Measurements from ENCODE around the gene RITA1.

RITA1 gene

GRCh38 chr12:113185180-113186032 lies at the start of gene RITA1, which contains the start of gene DDX54:
Gene RITA1, plus strand, starts transcription at chr12:113185721. Its CDS starts 1,026 bp downstream, at chr12:113186747.
Gene DDX54, minus strand, starts transcription at chr12:113185478. Its CDS starts 27 bp downstream, at chr12:113185451.
- Histone ChIP-seq H3K4me1 (ENCODE audit: insufficient read depth, poor library complexity, severe bottlenecking) (peaks cover 3% of the 10 kb centered on the region), H3K27ac (ENCODE audit: poor library complexity, severe bottlenecking) (peak within 1 kb of the TSS; percentile 81), H3K36me3 (ENCODE audit: low read depth) (peaks cover 42% of the 10 kb centered on the region), H3K4me3 (ENCODE audit: severe bottlenecking) (peak within 1 kb of the TSS; percentile 87), H3K27me3 (ENCODE audit: insufficient read depth, poor library complexity, severe bottlenecking) (no peaks in the 10 kb centered on the region), H3K9me3 (ENCODE audit: severe bottlenecking) (no peaks in the 10 kb centered on the region)
- ATAC-seq (ENCODE audit: low read depth) (peak; percentile 55), DNase-seq (ENCODE audit: low spot score) (peak; percentile 82)
- TF ChIP-seq CTCF (IDR thresholded peaks at IDR 0.05; ENCODE audit: poor library complexity, severe bottlenecking): no peak

DNA sequence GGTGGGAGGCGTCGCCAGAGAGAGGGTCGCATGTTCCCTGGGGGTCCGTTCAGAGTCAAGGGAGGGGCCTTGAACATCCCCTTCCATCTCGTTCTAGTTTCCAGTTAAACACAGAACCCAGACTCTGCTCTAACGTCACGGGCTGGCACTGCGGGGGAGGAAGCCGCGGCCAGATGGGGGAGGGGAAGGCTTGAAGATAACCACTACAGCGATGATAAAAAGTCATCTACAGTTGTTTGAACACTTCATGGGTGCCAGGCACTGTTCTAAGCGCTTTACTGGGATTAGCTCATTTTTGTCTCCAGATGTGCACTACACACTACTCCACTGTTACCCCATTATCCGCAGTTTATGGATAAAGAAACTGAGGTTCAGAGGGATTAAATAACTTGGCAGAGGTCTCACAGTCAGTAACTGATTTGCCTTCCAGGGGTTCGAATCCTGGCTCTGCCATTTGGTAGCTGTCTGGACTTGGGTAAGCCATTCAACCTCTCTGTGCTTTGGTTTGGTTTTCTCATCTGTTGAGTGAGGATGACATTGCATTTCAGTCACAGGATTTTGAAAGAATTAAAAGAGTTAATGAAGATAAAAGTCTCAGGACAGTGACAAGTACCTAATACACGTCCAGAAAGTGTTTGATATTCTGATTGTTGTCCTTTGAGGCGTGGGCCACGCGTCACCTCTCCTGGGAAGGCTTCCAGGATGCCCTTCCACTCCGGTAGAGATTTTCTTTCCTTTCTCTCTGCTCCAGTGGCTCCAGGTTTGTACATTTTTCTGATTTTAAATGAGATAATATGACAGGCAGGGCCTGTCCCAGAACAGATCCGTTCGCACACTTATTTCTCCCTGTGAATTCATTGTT lies 49.2 kb upstream of the RITA1 start:
- DNase-seq (ENCODE audit: low spot score) (no peak), ATAC-seq (ENCODE audit: low read depth) (no peak)
- Histone ChIP-seq H3K27ac (ENCODE audit: poor library complexity, severe bottlenecking) (no peak overlapping the region), H3K4me3 (ENCODE audit: severe bottlenecking) (peak overlapping the region; percentile 23), H3K4me1 (ENCODE audit: insufficient read depth, poor library complexity, severe bottlenecking) (no peaks in the 10 kb centered on the region), H3K36me3 (ENCODE audit: low read depth) (no peaks in the 10 kb centered on the region), H3K9me3 (ENCODE audit: severe bottlenecking) (no peaks in the 10 kb centered on the region), H3K27me3 (ENCODE audit: insufficient read depth, poor library complexity, severe bottlenecking) (peaks cover 4% of the 10 kb centered on the region)
- TF ChIP-seq CTCF (IDR thresholded peaks at IDR 0.05; ENCODE audit: poor library complexity, severe bottlenecking): no peak

DNA sequence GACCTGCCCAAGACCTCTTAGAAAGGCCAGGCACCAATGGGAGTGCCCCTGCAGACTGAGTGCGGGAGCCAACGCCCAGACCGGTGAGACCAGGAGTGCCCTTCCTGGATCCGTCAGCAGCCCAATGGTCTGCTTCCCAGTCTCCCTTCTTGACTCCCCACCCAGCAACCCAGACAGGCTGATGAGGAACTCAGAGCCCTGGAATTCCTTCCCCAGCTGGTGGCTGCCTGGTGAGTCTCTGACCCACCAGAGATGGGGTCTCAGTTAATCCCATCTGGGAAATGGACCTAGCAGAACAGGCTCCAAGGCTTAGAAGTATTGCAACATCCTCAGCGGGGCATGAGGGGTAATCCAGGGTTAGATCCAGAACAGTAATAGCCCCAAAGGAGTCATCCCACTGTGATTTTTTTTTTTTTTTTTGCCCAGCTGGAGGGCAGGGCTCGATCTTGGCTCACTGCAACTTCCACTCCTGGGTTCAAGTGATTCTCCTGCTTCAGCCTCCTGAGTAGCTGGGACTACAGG lies 48.5 kb upstream of the RITA1 start:
- DNase-seq (ENCODE audit: low spot score) (no peak), ATAC-seq (ENCODE audit: low read depth) (no peak)
- peaks cover 4% of the 10 kb centered on the region for H3K27me3 ChIP-seq (ENCODE audit: insufficient read depth, poor library complexity, severe bottlenecking)
- no peaks in the 10 kb centered on the region for H3K9me3 ChIP-seq (ENCODE audit: severe bottlenecking)
- H3K4me3 ChIP-seq (ENCODE audit: severe bottlenecking): no peak overlapping the region
- no peak overlapping the region for H3K27ac ChIP-seq (ENCODE audit: poor library complexity, severe bottlenecking)
- no peaks in the 10 kb centered on the region for H3K4me1 ChIP-seq (ENCODE audit: insufficient read depth, poor library complexity, severe bottlenecking)
- TF ChIP-seq CTCF (IDR thresholded peaks at IDR 0.05; ENCODE audit: poor library complexity, severe bottlenecking): no peak
- H3K36me3 ChIP-seq (ENCODE audit: low read depth): no peaks in the 10 kb centered on the region

DNA sequence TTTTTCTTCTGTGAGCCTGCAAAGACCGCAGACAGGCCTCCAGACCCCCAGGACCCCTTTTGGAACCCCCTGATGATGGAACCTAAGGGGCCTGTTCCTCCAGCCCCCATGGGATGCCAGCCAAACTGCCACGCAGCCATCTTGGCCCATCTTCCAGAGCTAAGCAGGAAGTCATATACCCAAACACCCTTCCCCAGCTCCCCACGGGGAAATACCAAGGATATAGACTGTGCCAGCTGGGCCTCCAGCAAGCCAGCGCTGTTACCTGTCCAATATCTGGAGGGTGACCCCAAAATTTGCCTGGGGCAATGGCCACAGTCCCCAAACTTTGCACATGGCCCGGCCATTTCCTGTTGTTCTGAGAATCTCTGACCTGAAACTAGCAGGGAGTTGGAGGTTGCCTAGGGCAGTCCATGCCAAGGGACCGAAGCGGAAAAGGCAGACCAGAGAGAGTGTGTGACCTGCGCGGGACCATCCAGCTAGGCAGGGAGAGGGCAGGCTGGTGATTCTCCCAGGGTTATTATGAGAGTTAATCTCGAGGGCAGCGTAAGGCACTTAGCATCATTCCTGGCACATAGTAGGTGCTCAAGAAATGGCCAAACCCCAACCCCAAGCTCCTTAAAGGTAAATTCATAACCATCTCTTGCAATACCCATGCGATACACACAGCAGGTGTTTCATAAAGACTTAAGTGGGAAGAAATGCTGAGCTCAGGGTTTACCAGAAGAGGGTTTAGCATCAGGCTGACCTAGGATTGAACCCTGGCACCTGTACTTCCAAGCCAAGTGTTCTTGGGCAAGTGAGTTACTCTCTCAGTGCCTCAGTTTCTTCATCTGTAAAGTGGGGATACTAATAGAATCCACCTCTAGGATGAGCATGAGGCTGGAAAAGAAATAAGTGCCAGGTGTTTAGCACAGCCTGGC lies 47.4 kb upstream of the RITA1 start:
- no peak overlapping the region for H3K4me3 ChIP-seq (ENCODE audit: severe bottlenecking)
- H3K4me1 ChIP-seq (ENCODE audit: insufficient read depth, poor library complexity, severe bottlenecking): no peaks in the 10 kb centered on the region
- no peak for TF ChIP-seq CTCF (IDR thresholded peaks at IDR 0.05; ENCODE audit: poor library complexity, severe bottlenecking)
- H3K36me3 ChIP-seq (ENCODE audit: low read depth): no peaks in the 10 kb centered on the region
- no peaks in the 10 kb centered on the region for H3K9me3 ChIP-seq (ENCODE audit: severe bottlenecking)
- DNase-seq (ENCODE audit: low spot score) (no peak), ATAC-seq (ENCODE audit: low read depth) (no peak)
- peaks cover 4% of the 10 kb centered on the region for H3K27me3 ChIP-seq (ENCODE audit: insufficient read depth, poor library complexity, severe bottlenecking)
- no peak overlapping the region for H3K27ac ChIP-seq (ENCODE audit: poor library complexity, severe bottlenecking)
